GM10847 (cell line): ENCODE data around the gene RARG.

Experiments
- POLR2A ChIP-seq: IDR thresholded peaks from 2 replicates; pipeline ENCODE4 v1.6.1; 2011; ENCODE audit not compliant: insufficient read length; ENCODE audit errors: extremely low read depth

The RARG gene

GRCh38 chr12:53220694-53221202 lies 11.3 kb downstream of the RARG start:
- TF ChIP-seq POLR2A = no peak

GRCh38 chr12:53219956-53220693 lies 11.9 kb downstream of the RARG start:
- no peak for TF ChIP-seq POLR2A

- TF ChIP-seq POLR2A = no peak
Observed at GRCh38 chr12:53219292-53219955, 12.6 kb downstream of the RARG start.

GRCh38 chr12:53218551-53219291 lies 13.3 kb downstream of the RARG start:
- no peak for TF ChIP-seq POLR2A

- TF ChIP-seq POLR2A = no peak
Observed at GRCh38 chr12:53217931-53218307, 14.1 kb downstream of the RARG start.

- no peak for TF ChIP-seq POLR2A
Observed at GRCh38 chr12:53217051-53217930, 14.7 kb downstream of the RARG start.

GRCh38 chr12:53215497-53215896 lies 16.5 kb downstream of the RARG start:
- no peak for TF ChIP-seq POLR2A

GRCh38 chr12:53214687-53215455 lies 17.1 kb downstream of the RARG start:
- no peak for TF ChIP-seq POLR2A

GRCh38 chr12:53214221-53214620 lies 17.8 kb downstream of the RARG start:
- TF ChIP-seq POLR2A = no peak

- TF ChIP-seq POLR2A = no peak
Observed at GRCh38 chr12:53213348-53213747, 18.7 kb downstream of the RARG start.

GRCh38 chr12:53212931-53213330 lies 19.1 kb downstream of the RARG start:
- TF ChIP-seq POLR2A = no peak

- no peak for TF ChIP-seq POLR2A
Observed at GRCh38 chr12:53211476-53212381, 20.3 kb downstream of the RARG start.

- no peak for TF ChIP-seq POLR2A
Observed at GRCh38 chr12:53210843-53211242, 21.2 kb downstream of the RARG start.
